ENCODE measurements around the gene CLCN7.

DNA sequence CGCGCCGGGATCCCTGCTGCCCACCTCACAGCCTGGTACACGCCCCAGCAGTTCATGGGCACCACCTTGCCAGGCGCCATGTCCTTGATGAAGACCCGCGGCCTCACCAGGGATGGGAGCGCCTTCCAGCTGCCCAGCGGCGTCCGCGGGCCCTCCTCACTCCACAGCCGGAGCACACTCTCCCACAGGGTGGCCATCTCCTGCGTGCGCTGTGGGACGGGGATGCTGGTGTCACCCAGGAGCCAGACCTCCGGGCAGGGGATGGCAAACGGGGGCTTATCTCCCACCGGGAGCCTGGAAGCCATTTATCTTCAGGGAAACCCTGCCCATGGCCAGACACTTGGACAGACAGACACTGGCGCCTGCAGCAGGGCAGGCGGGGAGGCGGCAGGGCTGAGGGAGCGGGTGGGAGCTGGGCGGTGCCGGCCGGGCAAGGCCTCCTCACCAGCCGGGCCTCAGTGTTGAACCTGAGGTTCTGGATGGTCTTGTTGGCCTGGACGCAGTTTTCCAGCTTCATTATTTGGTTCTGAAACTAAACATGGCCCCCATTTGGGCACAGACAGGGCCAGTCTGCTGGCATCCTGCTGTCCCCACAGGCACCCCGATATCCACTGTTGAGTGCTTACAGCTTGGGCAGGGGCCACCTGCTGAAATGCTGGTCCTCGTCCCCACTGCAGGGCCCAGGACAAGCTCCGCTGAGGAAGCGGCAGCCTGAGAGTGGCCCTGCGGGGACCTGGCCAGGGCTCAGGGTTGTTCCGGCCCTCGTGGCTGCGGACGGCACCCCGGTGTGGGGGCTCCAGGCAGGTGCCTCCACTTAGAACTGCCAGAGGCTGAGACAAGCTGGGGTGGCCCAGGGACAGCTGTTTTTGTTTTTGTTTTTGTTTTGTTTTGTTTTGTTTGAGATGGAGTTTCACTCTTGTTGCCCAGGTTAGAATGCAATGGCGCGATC is 39.9 kb downstream of the CLCN7 start:
- no peak for TF ChIP-seq YY1 (IDR thresholded peaks at IDR 0.05; ENCODE audit: low read depth, low read length)
- no peak for TF ChIP-seq CTCF (IDR thresholded peaks at IDR 0.05; ENCODE audit: control extremely low read depth in 1 of 3, insufficient read depth in 1 of 3, low read depth in 1 of 3, low read length in 3 of 3)
- TF ChIP-seq SP2 (IDR thresholded peaks at IDR 0.05; ENCODE audit: low read length), result no peak
- TF ChIP-seq SP1 (IDR thresholded peaks at IDR 0.05; ENCODE audit: low read depth, low read length), result no peak
- no peak for TF ChIP-seq GABPA (IDR thresholded peaks at IDR 0.05; ENCODE audit: borderline replicate concordance, insufficient read depth, low read length)
- TF ChIP-seq EZH2 (IDR thresholded peaks at IDR 0.05; ENCODE audit: low read depth, low read length, severe bottlenecking), result no peak
- TF ChIP-seq EP300 (IDR thresholded peaks at IDR 0.05; ENCODE audit: borderline replicate concordance in 1 of 2, low read depth in 2 of 2, low read length in 2 of 2), result no peak
- TF ChIP-seq KDM5A (IDR thresholded peaks at IDR 0.05; ENCODE audit: low read length), result no peak
- TF ChIP-seq TCF12 (IDR thresholded peaks at IDR 0.05; ENCODE audit: low read depth, low read length), result no peak
- no peak for TF ChIP-seq SIN3A (conservative IDR thresholded peaks at IDR 0.05 in 1 of 2, IDR thresholded peaks at IDR 0.05 in 1 of 2; ENCODE audit: low read depth in 1 of 2, low read length in 2 of 2)
- no peak for TF ChIP-seq ATF3 (IDR thresholded peaks at IDR 0.05; ENCODE audit: insufficient read depth, low read depth, low read length)
- TF ChIP-seq CHD2 (IDR thresholded peaks at IDR 0.05; ENCODE audit: low read length), result no peak
